Right atrium auricular region (tissue), 2 donors: ENCODE results near the gene SYT12. TPM values are rescaled to one million over a fixed set of nuclear protein-coding genes. Genes with fewer than 3 reads are reported as not detected.

Experiments used
- DNase-seq: peaks from one replicate; pipeline ENCODE4 v3.0.0-alpha.2; 2019; ENCODE audit warnings: low spot score
- H3K27ac ChIP-seq, 2 donors: fragments of 200-600 bp; sonication (generic); 1 replicate in 1 of 2; 2 replicates in 1 of 2; pipeline ENCODE4 v1.5.1; 2016 to 2019
- H3K27me3 ChIP-seq, 2 donors: fragments of 200-600 bp; sonication (generic); one replicate each; pipeline versions ENCODE4 v1.5.1 to v1.6.0; 2017 to 2019
- H3K36me3 ChIP-seq: fragments of 200-600 bp; sonication (generic); one replicate; pipeline ENCODE4 v1.5.1; 2016
- H3K4me1 ChIP-seq, 2 donors: fragments of 200-600 bp; sonication (generic); one replicate each; pipeline versions ENCODE4 v1.5.1 to v1.6.0; 2017 to 2019
- H3K4me3 ChIP-seq, 2 donors: fragments of 200-600 bp; sonication (generic); 1 replicate in 1 of 2; 2 replicates in 1 of 2; pipeline ENCODE4 v1.5.1; 2017 to 2019; ENCODE audit warnings: mild to moderate bottlenecking in 1 of 2, moderate library complexity in 1 of 2
- H3K9me3 ChIP-seq, 2 donors: fragments of 200-600 bp; sonication (generic); one replicate each; pipeline ENCODE4 v1.5.1; 2019
- CTCF ChIP-seq, 2 donors: fragments of 200-600 bp; sonication (generic); IDR thresholded peaks; one replicate each; pipeline ENCODE4 v1.5.1; 2019; ENCODE audit warnings: antibody characterized with exemption in 2 of 2
- total RNA-seq, 2 donors: library from RNA; depleted of rRNA; stranded (reverse); fragments of >200 nt; gene quantifications; one replicate each; pipeline ENCODE4 v1.1.0, GENCODE V29; 2016

The SYT12 gene
- total RNA-seq, 2 donors from 2014 or later: 0.44 to 0.59 TPM

- Histone ChIP-seq H3K4me1 (peaks cover 0 to 14% of the 10 kb centered on the region in 2 donors), H3K27ac (no peak overlapping the region), H3K36me3 (no peaks in the 10 kb centered on the region), H3K27me3 (no peaks in the 10 kb centered on the region), H3K9me3 (no peaks in the 10 kb centered on the region), H3K4me3 (no peak overlapping the region)
- TF ChIP-seq CTCF (IDR thresholded peaks at IDR 0.05): no peak
- no peak for DNase-seq
Measured at GRCh38 chr11:67083786-67084366, 60.9 kb downstream of the SYT12 start.

GRCh38 chr11:67085617-67086016 is 62.7 kb downstream of the SYT12 start:
- peaks cover 0 to 14% of the 10 kb centered on the region in 2 donors for H3K4me1 ChIP-seq
- no peaks in the 10 kb centered on the region for H3K9me3 ChIP-seq
- no peaks in the 10 kb centered on the region for H3K27me3 ChIP-seq
- no peak for DNase-seq
- no peaks in the 10 kb centered on the region for H3K36me3 ChIP-seq
- H3K27ac ChIP-seq: no peak overlapping the region
- H3K4me3 ChIP-seq: no peak overlapping the region
- TF ChIP-seq CTCF (IDR thresholded peaks at IDR 0.05): no peak

GRCh38 chr11:67090717-67091116 is 67.8 kb downstream of the SYT12 start:
- Histone ChIP-seq H3K9me3 (no peaks in the 10 kb centered on the region), H3K4me1 (no peaks in the 10 kb centered on the region), H3K27me3 (no peaks in the 10 kb centered on the region), H3K27ac (no peak overlapping the region), H3K4me3 (no peak overlapping the region), H3K36me3 (no peaks in the 10 kb centered on the region)
- no peak for DNase-seq
- no peak for TF ChIP-seq CTCF (IDR thresholded peaks at IDR 0.05)

GRCh38 chr11:67095214-67095507 is 72.2 kb downstream of the SYT12 start:
- Histone ChIP-seq H3K4me1 (peaks cover 0 to 7% of the 10 kb centered on the region in 2 donors), H3K36me3 (no peaks in the 10 kb centered on the region), H3K9me3 (no peaks in the 10 kb centered on the region), H3K4me3 (no peak overlapping the region), H3K27ac (no peak overlapping the region), H3K27me3 (no peaks in the 10 kb centered on the region)
- TF ChIP-seq CTCF (IDR thresholded peaks at IDR 0.05): no peak
- no peak for DNase-seq

- peaks cover 0 to 7% of the 10 kb centered on the region in 2 donors for H3K4me1 ChIP-seq
- DNase-seq: no peak
- no peaks in the 10 kb centered on the region for H3K27me3 ChIP-seq
- H3K36me3 ChIP-seq: no peaks in the 10 kb centered on the region
- H3K4me3 ChIP-seq: no peak overlapping the region
- H3K9me3 ChIP-seq: no peaks in the 10 kb centered on the region
- no peak for TF ChIP-seq CTCF (IDR thresholded peaks at IDR 0.05)
- peak overlapping the region in 1 of 2 donors; percentile 33 for H3K27ac ChIP-seq
Measured at GRCh38 chr11:67098799-67099429, 76.0 kb downstream of the SYT12 start.

- peaks cover 0 to 7% of the 10 kb centered on the region in 2 donors for H3K4me1 ChIP-seq
- H3K36me3 ChIP-seq: no peaks in the 10 kb centered on the region
- no peaks in the 10 kb centered on the region for H3K9me3 ChIP-seq
- no peak overlapping the region for H3K27ac ChIP-seq
- H3K27me3 ChIP-seq: no peaks in the 10 kb centered on the region
- no peak for DNase-seq
- TF ChIP-seq CTCF (IDR thresholded peaks at IDR 0.05): no peak
- no peak overlapping the region for H3K4me3 ChIP-seq
Measured at GRCh38 chr11:67099831-67100324, 76.9 kb downstream of the SYT12 start.
